Keratinocyte (primary cell): ENCODE measurements around the gene GOLIM4. TPM values are rescaled to one million over a fixed set of nuclear protein-coding genes. Genes with fewer than 3 reads are reported as not detected.

Source experiments
- DNase-seq: peaks from one replicate; pipeline ENCODE4 v3.0.0-alpha.2; 2011; ENCODE audit warnings: low read depth, missing footprints, low spot score
- FAIRE-seq: peaks from 2 replicates; lab custom pipeline; 2011; peaks lifted over from hg19 to GRCh38; lab: Jason Lieb, UNC
- H2AFZ ChIP-seq: 2 replicates; pipeline ENCODE4 v1.6.0; 2012; ENCODE audit warnings: low read length, control low read depth, inconsistent platforms; ENCODE audit not compliant: control insufficient read depth
- H3K27ac ChIP-seq: 2 replicates; pipeline ENCODE4 v1.5.1; 2011; ENCODE audit warnings: low read length; ENCODE audit not compliant: control insufficient read depth, insufficient read depth
- H3K27me3 ChIP-seq: 3 replicates; pipeline ENCODE4 v1.6.0; 2011; ENCODE audit warnings: low read length; ENCODE audit not compliant: control insufficient read depth, insufficient read depth; ENCODE audit errors: extremely low read depth
- H3K36me3 ChIP-seq, 2 experiments: 2 replicates in 1 of 2; 3 replicates in 1 of 2; pipeline ENCODE4 v1.5.1; 2011; ENCODE audit warnings: low read length in 2 of 2, mild to moderate bottlenecking in 1 of 2; ENCODE audit not compliant: control insufficient read depth in 2 of 2, insufficient read depth in 2 of 2; ENCODE audit errors: extremely low read depth in 1 of 2
- H3K4me1 ChIP-seq: 3 replicates; pipeline ENCODE4 v1.5.1; 2011; ENCODE audit warnings: low read length; ENCODE audit not compliant: control insufficient read depth, insufficient read depth; ENCODE audit errors: extremely low read depth
- H3K4me2 ChIP-seq: 3 replicates; pipeline ENCODE4 v1.6.0; 2011; ENCODE audit warnings: low read depth, low read length; ENCODE audit not compliant: control insufficient read depth, insufficient read depth; ENCODE audit errors: extremely low read depth
- H3K4me3 ChIP-seq, 3 experiments: fragments of 200-600 bp in 1 of 3; sonication (generic) in 1 of 3; 2 replicates in 2 of 3; 3 replicates in 1 of 3; pipeline ENCODE4 v1.5.1; 2011 to 2016; ENCODE audit warnings: low read length in 3 of 3, mild to moderate bottlenecking in 3 of 3, control low read depth in 2 of 3, inconsistent platforms in 1 of 3, low read depth in 1 of 3, mixed read lengths in 1 of 3, mixed run types in 1 of 3, moderate library complexity in 1 of 3; ENCODE audit not compliant: control insufficient read depth in 2 of 3, insufficient read depth in 2 of 3; ENCODE audit errors: extremely low read depth in 1 of 3
- H3K79me2 ChIP-seq: 2 replicates; pipeline ENCODE4 v1.6.0; 2012; ENCODE audit warnings: low read length; ENCODE audit not compliant: control insufficient read depth, insufficient read depth
- H3K9ac ChIP-seq: 3 replicates; pipeline ENCODE4 v1.6.0; 2011; ENCODE audit warnings: low read length; ENCODE audit not compliant: control insufficient read depth, insufficient read depth; ENCODE audit errors: extremely low read depth
- H3K9me1 ChIP-seq: 3 replicates; pipeline ENCODE4 v1.6.0; 2011; ENCODE audit warnings: low read length; ENCODE audit not compliant: control insufficient read depth, insufficient read depth; ENCODE audit errors: extremely low read depth
- H3K9me3 ChIP-seq: 2 replicates; pipeline ENCODE4 v1.5.1; 2012; ENCODE audit warnings: low read depth, low read length; ENCODE audit not compliant: control insufficient read depth
- H4K20me1 ChIP-seq: 3 replicates; pipeline ENCODE4 v1.6.0; 2011; ENCODE audit warnings: low read length; ENCODE audit not compliant: control insufficient read depth, insufficient read depth; ENCODE audit errors: extremely low read depth
- CTCF ChIP-seq, 3 experiments: IDR thresholded peaks in 1 of 3; conservative IDR thresholded peaks in 1 of 3; optimal IDR thresholded peaks in 1 of 3; 2 replicates in 2 of 3; 3 replicates in 1 of 3; pipeline versions ENCODE3 to v1.5.1; 2011; ENCODE audit warnings: low read length in 3 of 3, mild to moderate bottlenecking in 3 of 3, moderate library complexity in 2 of 3, control low read depth in 1 of 3, inconsistent platforms in 1 of 3; ENCODE audit not compliant: insufficient read depth in 2 of 3; ENCODE audit errors: extremely low read depth in 1 of 3
- EZH2 ChIP-seq: IDR thresholded peaks from one replicate; pipeline ENCODE4 v1.6.1; 2012; ENCODE audit warnings: inconsistent platforms, mild to moderate bottlenecking, low read length, moderate library complexity
- dilution Hi-C: fragments of 300-500 bp; cut with MboI; formaldehyde crosslinking; loops from one replicate; pipeline ENCODE4 v1.7.0; 2020; ENCODE audit warnings: low sequenced_read_pairs; ENCODE audit not compliant: extremely low pct_ligation_motif_present
- polyA plus RNA-seq, 5 experiments: library from polyadenylated mRNA; depleted of rRNA in 3 of 5; stranded (reverse) in 3 of 5; stranded (forward) in 1 of 5; unstranded in 1 of 5; fragments of >200 nt; gene quantifications; 1 replicate in 1 of 5; 2 replicates in 3 of 5; 3 replicates in 1 of 5; pipeline versions ENCODE4 v1.2.1 to v1.2.3, GENCODE V29; 2011 to 2012; ENCODE audit warnings: missing spikeins in 2 of 5, low read depth in 1 of 5, low replicate concordance in 1 of 5

Gene GOLIM4
- polyA plus RNA-seq, 1 donor (not counting 4 experiments of a cell fraction or from before 2014, with no cell fraction given) = 13.4 TPM

DNA sequence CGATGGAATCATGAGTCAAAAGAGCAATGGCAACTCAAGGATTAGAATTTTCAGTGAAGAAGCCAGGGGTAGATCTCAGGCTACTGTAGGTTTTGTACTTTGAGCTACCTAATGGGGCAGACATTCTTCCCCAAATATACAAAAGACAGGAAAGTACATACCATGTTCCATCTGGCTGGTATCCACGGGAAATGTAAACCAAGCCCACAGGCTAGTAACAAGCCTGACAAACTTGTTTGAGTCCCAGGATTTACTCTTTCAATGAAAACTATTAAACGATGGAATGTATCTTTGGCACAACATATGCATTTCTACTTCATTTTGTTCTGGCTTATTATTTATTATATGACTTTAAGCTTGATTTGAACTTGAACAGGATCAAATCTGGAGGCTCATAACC lies 44.2 kb upstream of the GOLIM4 start:
- no peaks in the 10 kb centered on the region for H3K36me3 ChIP-seq
- DNase-seq = no peak
- TF ChIP-seq EZH2 (no peak), CTCF (optimal IDR thresholded peaks at IDR 0.05 in 1 of 3, IDR thresholded peaks at IDR 0.05 in 1 of 3, conservative IDR thresholded peaks at IDR 0.05 in 1 of 3; ENCODE audit: extremely low read depth in 1 of 3, insufficient read depth in 2 of 3, low read length in 3 of 3) (no peak)
- dilution Hi-C loops = no loop called here
- H3K27ac ChIP-seq = no peak overlapping the region
- H3K9me1 ChIP-seq = no peaks in the 10 kb centered on the region
- H3K4me3 ChIP-seq = no peak overlapping the region
- H3K79me2 ChIP-seq = no peaks in the 10 kb centered on the region
- peak overlapping the region; percentile 62 for H2AFZ ChIP-seq
- FAIRE-seq = no peak
- H3K9me3 ChIP-seq = no peaks in the 10 kb centered on the region
- no peaks in the 10 kb centered on the region for H4K20me1 ChIP-seq
- H3K4me1 ChIP-seq = peaks cover 4% of the 10 kb centered on the region
- H3K4me2 ChIP-seq = peak overlapping the region; percentile 29
- no peak overlapping the region for H3K9ac ChIP-seq
- H3K27me3 ChIP-seq = no peaks in the 10 kb centered on the region

DNA sequence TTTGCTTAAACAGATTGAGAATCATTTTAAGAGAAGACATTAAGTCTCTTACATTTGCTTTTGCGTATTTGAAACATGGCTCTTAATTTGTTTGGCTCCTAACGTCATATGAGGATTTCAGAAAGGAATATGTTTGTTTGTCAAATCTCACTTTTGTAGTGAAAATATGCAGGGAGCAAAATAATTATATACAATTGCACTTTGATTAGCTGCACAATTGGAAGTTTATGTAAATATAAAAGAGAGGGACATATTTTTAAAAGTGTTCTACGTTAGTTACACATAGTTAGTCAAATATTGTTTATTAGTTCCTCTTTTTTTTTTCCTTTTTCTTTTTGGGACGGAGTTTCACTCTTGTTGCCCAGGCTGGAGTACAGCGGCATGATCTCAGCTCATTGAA lies 42.7 kb upstream of the GOLIM4 start:
- no peaks in the 10 kb centered on the region for H3K79me2 ChIP-seq

More for the DNA sequence above, 42.7 kb upstream of the GOLIM4 start:
- Histone ChIP-seq H3K27ac (no peak overlapping the region), H3K4me1 (peaks cover 4% of the 10 kb centered on the region), H3K4me3 (no peak overlapping the region), H3K9me3 (no peaks in the 10 kb centered on the region), H3K9ac (no peak overlapping the region), H2AFZ (no peak overlapping the region), H3K4me2 (no peak overlapping the region), H3K36me3 (no peaks in the 10 kb centered on the region), H3K27me3 (no peaks in the 10 kb centered on the region), H3K9me1 (no peaks in the 10 kb centered on the region), H4K20me1 (no peaks in the 10 kb centered on the region)
- dilution Hi-C loops = no loop called here
- DNase-seq (no peak), FAIRE-seq (no peak)
- TF ChIP-seq CTCF (optimal IDR thresholded peaks at IDR 0.05 in 1 of 3, IDR thresholded peaks at IDR 0.05 in 1 of 3, conservative IDR thresholded peaks at IDR 0.05 in 1 of 3; ENCODE audit: extremely low read depth in 1 of 3, insufficient read depth in 2 of 3, low read length in 3 of 3) = no peak
- TF ChIP-seq EZH2 = no peak
